ENCODE data around the gene CDK5RAP3. TPM values are rescaled to one million over a fixed set of nuclear protein-coding genes. Genes with fewer than 3 reads are reported as not detected.
A peak's percentile ranks its signal among the peaks of the same experiment; 100 is the strongest.

Gene CDK5RAP3
- total and polyA plus RNA-seq, 2 of the 13 experiments (the other 11 are each of a cell fraction or from before 2014, with no cell fraction given) = 128 to 154 TPM

GRCh38 chr17:48023400-48024148 is 52.7 kb downstream of the CDK5RAP3 start (continued):
- TF ChIP-seq, protein P1, sequence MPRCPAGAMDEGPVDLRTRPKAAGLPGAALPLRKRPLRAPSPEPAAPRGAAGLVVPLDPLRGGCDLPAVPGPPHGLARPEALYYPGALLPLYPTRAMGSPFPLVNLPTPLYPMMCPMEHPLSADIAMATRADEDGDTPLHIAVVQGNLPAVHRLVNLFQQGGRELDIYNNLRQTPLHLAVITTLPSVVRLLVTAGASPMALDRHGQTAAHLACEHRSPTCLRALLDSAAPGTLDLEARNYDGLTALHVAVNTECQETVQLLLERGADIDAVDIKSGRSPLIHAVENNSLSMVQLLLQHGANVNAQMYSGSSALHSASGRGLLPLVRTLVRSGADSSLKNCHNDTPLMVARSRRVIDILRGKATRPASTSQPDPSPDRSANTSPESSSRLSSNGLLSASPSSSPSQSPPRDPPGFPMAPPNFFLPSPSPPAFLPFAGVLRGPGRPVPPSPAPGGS (CRISPR knock-in tag; IDR thresholded peaks at IDR 0.05) = peak; percentile 17; the same call in 1 of the 2 replicates
- TF ChIP-seq ZFY (CRISPR knock-in tag; IDR thresholded peaks at IDR 0.05) = peak; percentile 40; the same call in 1 of the 2 replicates
- no peak for TF ChIP-seq RARA (CRISPR knock-in tag; IDR thresholded peaks at IDR 0.05)
- no peak for TF ChIP-seq ZNF253 (CRISPR knock-in tag; IDR thresholded peaks at IDR 0.05; ENCODE audit: borderline replicate concordance)
- TF ChIP-seq NRL (CRISPR knock-in tag; IDR thresholded peaks at IDR 0.05; ENCODE audit: borderline replicate concordance) = no peak
- TF ChIP-seq SNAI1 (CRISPR knock-in tag; IDR thresholded peaks at IDR 0.05; ENCODE audit: borderline replicate concordance) = 0 out of 2 replicates have a peak, but pooled peaks have one; percentile 34
- TF ChIP-seq EEA1 (CRISPR knock-in tag; IDR thresholded peaks at IDR 0.05; ENCODE audit: borderline replicate concordance) = peak; percentile 47; the same call in 1 of the 2 replicates
- no peak for TF ChIP-seq CSRNP2 (CRISPR knock-in tag; conservative IDR thresholded peaks at IDR 0.05; ENCODE audit: low read depth)
- peak; percentile 44; the same call in 1 of the 2 replicates for TF ChIP-seq HDAC1 (CRISPR knock-in tag; IDR thresholded peaks at IDR 0.05)
- peak; percentile 71 for TF ChIP-seq NFYB (CRISPR knock-in tag; IDR thresholded peaks at IDR 0.05)
- peak; percentile 21; the same call in 1 of the 2 replicates for TF ChIP-seq PHF8 (CRISPR knock-in tag; IDR thresholded peaks at IDR 0.05)
- TF ChIP-seq RBM39 (IDR thresholded peaks at IDR 0.05; ENCODE audit: low read depth, low read length, poor library complexity, severe bottlenecking) = peak; percentile 52
- no peak for TF ChIP-seq SRSF4 (IDR thresholded peaks at IDR 0.05; ENCODE audit: low read depth, low read length, poor library complexity, severe bottlenecking)
- TF ChIP-seq DRAP1 (CRISPR knock-in tag; IDR thresholded peaks at IDR 0.05) = peak; percentile 38; the same call in 1 of the 2 replicates
- TF ChIP-seq ZBTB7B (CRISPR knock-in tag; IDR thresholded peaks at IDR 0.05) = 0 out of 2 replicates have a peak, but pooled peaks have one; percentile 43
- TF ChIP-seq ZNF296 (CRISPR knock-in tag; conservative IDR thresholded peaks at IDR 0.05) = no peak
- no peak for TF ChIP-seq SNRNP70 (IDR thresholded peaks at IDR 0.05; ENCODE audit: low read depth, low read length)
- peak; percentile 65; the same call in 1 of the 2 replicates for TF ChIP-seq HOXA5 (CRISPR knock-in tag; IDR thresholded peaks at IDR 0.05)
- TF ChIP-seq HIVEP1 (CRISPR knock-in tag; IDR thresholded peaks at IDR 0.05) = 0 out of 2 replicates have a peak, but pooled peaks have one; percentile 41
- TF ChIP-seq, protein P2, sequence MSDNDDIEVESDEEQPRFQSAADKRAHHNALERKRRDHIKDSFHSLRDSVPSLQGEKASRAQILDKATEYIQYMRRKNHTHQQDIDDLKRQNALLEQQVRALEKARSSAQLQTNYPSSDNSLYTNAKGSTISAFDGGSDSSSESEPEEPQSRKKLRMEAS (IDR thresholded peaks at IDR 0.05) = 0 out of 2 replicates have a peak, but pooled peaks have one; percentile 3
- no peak for TF ChIP-seq HMGA1 (CRISPR knock-in tag; conservative IDR thresholded peaks at IDR 0.05)
- TF ChIP-seq NR2F2 (IDR thresholded peaks at IDR 0.05; ENCODE audit: borderline replicate concordance, low read depth) = no peak
- TF ChIP-seq, protein P3, sequence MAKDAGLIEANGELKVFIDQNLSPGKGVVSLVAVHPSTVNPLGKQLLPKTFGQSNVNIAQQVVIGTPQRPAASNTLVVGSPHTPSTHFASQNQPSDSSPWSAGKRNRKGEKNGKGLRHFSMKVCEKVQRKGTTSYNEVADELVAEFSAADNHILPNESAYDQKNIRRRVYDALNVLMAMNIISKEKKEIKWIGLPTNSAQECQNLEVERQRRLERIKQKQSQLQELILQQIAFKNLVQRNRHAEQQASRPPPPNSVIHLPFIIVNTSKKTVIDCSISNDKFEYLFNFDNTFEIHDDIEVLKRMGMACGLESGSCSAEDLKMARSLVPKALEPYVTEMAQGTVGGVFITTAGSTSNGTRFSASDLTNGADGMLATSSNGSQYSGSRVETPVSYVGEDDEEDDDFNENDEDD (CRISPR knock-in tag; IDR thresholded peaks at IDR 0.05; ENCODE audit: borderline replicate concordance) = no peak
- no peak for TF ChIP-seq MYNN (CRISPR knock-in tag; IDR thresholded peaks at IDR 0.05; ENCODE audit: low read depth)
- TF ChIP-seq RAD51 (IDR thresholded peaks at IDR 0.05; ENCODE audit: borderline replicate concordance) = no peak
